SK-N-SH treated with all-trans-retinoic acid at 6 μM for 48 hours (cell line): ENCODE results near the gene ANKRD13A.

Experiments
- ARNTL ChIP-seq: fragments of 450-650 bp; formaldehyde crosslinking; IDR thresholded peaks from 2 replicates; pipeline ENCODE4 v1.5.0; 2020; ENCODE audit warnings: low read depth, mild to moderate bottlenecking, moderate library complexity, borderline replicate concordance
- BACH2 ChIP-seq: fragments of 250-450 bp; sonication (Bioruptor Pico); IDR thresholded peaks from 2 replicates; pipeline ENCODE4 v1.9.0; 2021; ENCODE audit warnings: mild to moderate bottlenecking, borderline replicate concordance
- ESRRG ChIP-seq: fragments of 250-450 bp; sonication (Bioruptor Pico); IDR thresholded peaks from 2 replicates; pipeline ENCODE4 v1.6.1; 2021; ENCODE audit warnings: mild to moderate bottlenecking
- PPARA ChIP-seq: fragments of 250-450 bp; sonication (Bioruptor Pico); IDR thresholded peaks from 2 replicates; pipeline ENCODE4 v1.5.0; 2020; ENCODE audit warnings: mild to moderate bottlenecking, borderline replicate concordance
- RARB ChIP-seq: fragments of 250-450 bp; sonication (Bioruptor Pico); IDR thresholded peaks from 2 replicates; pipeline ENCODE4 v1.8.0; 2021; ENCODE audit warnings: mild to moderate bottlenecking, moderate library complexity
- SNAI2 ChIP-seq: fragments of 250-450 bp; sonication (Bioruptor Pico); IDR thresholded peaks from 2 replicates; pipeline ENCODE4 v1.5.0; 2020; ENCODE audit warnings: mild to moderate bottlenecking, moderate library complexity
- TCF4 ChIP-seq: fragments of 250-450 bp; sonication (Bioruptor Pico); IDR thresholded peaks from 2 replicates; pipeline ENCODE4 v1.8.0; 2021; ENCODE audit warnings: mild to moderate bottlenecking, moderate library complexity, borderline replicate concordance
- TOX ChIP-seq: fragments of 250-450 bp; sonication (Bioruptor Pico); IDR thresholded peaks from 2 replicates; pipeline ENCODE4 v1.8.0; 2021; ENCODE audit warnings: mild to moderate bottlenecking, moderate library complexity, borderline replicate concordance
- ZFP3 ChIP-seq: fragments of 250-450 bp; sonication (Bioruptor Pico); IDR thresholded peaks from 2 replicates; pipeline ENCODE4 v1.5.0; 2020; ENCODE audit warnings: mild to moderate bottlenecking, moderate library complexity
- ZFP30 ChIP-seq: fragments of 450-650 bp; formaldehyde crosslinking; IDR thresholded peaks from 2 replicates; pipeline ENCODE4 v1.5.0; 2022; ENCODE audit warnings: mild to moderate bottlenecking, moderate library complexity
- ZNF70 ChIP-seq: fragments of 450-650 bp; formaldehyde crosslinking; IDR thresholded peaks from 2 replicates; pipeline ENCODE4 v1.5.0; 2020; ENCODE audit warnings: mild to moderate bottlenecking, moderate library complexity
- TF ChIP-seq, protein P1 (sequence below): fragments of 250-450 bp; sonication (Bioruptor Pico); IDR thresholded peaks from 2 replicates; pipeline ENCODE4 v1.8.0; 2020; ENCODE audit warnings: mild to moderate bottlenecking, moderate library complexity, borderline replicate concordance
- TF ChIP-seq, protein P2 (sequence below): fragments of 250-450 bp; sonication (Bioruptor Pico); IDR thresholded peaks from 2 replicates; pipeline ENCODE4 v1.5.0; 2020; ENCODE audit warnings: mild to moderate bottlenecking, moderate library complexity

DNA sequence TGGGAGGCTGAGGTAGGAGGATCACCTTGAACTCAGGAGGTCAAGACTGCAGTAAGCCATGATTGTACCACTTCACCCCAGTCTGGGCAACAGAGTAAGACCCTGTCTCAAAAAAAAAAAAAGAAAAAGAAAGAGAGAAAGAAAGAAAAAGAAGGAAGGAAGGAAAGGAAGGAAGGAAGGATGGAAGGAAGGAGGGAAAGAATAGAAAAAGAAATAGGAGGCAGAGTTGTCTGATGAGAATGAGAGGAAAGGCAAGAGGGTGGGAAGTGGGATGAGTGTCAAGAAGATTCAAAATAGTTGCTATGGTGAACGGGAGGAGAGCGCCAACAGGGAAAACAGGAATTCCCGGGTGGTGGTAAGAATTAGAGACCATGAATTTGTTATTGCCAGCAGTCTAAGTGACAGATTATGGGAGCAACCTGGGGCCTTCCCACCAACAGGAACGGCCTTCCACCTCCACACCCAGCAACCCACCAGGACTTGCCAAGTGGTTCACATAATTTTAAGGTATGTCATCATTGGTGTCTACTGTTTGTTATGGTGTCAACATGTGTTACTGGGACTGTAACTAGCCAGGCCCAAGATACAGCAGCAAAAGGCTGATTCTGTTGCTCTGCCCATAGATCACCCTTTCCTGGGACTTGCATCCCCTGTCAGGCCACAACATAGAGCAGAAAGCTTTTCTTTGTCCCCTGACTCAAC lies 85.2 kb downstream of the ANKRD13A start:
- TF ChIP-seq ZFP3 (no peak), TOX (CRISPR knock-in tag) (no peak), ARNTL (no peak), ESRRG (CRISPR knock-in tag) (no peak), SNAI2 (CRISPR knock-in tag) (no peak), ZFP30 (no peak), TCF4 (no peak), BACH2 (CRISPR knock-in tag) (no peak), RARB (CRISPR knock-in tag) (no peak), ZNF70 (no peak), PPARA (no peak)
- TF ChIP-seq, protein P1, sequence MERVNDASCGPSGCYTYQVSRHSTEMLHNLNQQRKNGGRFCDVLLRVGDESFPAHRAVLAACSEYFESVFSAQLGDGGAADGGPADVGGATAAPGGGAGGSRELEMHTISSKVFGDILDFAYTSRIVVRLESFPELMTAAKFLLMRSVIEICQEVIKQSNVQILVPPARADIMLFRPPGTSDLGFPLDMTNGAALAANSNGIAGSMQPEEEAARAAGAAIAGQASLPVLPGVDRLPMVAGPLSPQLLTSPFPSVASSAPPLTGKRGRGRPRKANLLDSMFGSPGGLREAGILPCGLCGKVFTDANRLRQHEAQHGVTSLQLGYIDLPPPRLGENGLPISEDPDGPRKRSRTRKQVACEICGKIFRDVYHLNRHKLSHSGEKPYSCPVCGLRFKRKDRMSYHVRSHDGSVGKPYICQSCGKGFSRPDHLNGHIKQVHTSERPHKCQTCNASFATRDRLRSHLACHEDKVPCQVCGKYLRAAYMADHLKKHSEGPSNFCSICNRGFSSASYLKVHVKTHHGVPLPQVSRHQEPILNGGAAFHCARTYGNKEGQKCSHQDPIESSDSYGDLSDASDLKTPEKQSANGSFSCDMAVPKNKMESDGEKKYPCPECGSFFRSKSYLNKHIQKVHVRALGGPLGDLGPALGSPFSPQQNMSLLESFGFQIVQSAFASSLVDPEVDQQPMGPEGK (CRISPR knock-in tag) = no peak
- TF ChIP-seq, protein P2, sequence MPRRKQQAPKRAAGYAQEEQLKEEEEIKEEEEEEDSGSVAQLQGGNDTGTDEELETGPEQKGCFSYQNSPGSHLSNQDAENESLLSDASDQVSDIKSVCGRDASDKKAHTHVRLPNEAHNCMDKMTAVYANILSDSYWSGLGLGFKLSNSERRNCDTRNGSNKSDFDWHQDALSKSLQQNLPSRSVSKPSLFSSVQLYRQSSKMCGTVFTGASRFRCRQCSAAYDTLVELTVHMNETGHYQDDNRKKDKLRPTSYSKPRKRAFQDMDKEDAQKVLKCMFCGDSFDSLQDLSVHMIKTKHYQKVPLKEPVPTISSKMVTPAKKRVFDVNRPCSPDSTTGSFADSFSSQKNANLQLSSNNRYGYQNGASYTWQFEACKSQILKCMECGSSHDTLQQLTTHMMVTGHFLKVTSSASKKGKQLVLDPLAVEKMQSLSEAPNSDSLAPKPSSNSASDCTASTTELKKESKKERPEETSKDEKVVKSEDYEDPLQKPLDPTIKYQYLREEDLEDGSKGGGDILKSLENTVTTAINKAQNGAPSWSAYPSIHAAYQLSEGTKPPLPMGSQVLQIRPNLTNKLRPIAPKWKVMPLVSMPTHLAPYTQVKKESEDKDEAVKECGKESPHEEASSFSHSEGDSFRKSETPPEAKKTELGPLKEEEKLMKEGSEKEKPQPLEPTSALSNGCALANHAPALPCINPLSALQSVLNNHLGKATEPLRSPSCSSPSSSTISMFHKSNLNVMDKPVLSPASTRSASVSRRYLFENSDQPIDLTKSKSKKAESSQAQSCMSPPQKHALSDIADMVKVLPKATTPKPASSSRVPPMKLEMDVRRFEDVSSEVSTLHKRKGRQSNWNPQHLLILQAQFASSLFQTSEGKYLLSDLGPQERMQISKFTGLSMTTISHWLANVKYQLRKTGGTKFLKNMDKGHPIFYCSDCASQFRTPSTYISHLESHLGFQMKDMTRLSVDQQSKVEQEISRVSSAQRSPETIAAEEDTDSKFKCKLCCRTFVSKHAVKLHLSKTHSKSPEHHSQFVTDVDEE (CRISPR knock-in tag) = no peak
